T follicular helper cell (primary cell): ENCODE measurements around the gene USP49.

Experiments
- DNase-seq: peaks from one replicate; pipeline ENCODE4 v3.0.0-alpha.2; 2020; ENCODE audit warnings: low read depth

USP49 gene

GRCh38 chr6:41929924-41930323 is 34.7 kb upstream of the USP49 start:
- DNase-seq, result no peak

GRCh38 chr6:41927253-41927652 is 32.1 kb upstream of the USP49 start:
- no peak for DNase-seq

GRCh38 chr6:41922154-41922553 is 27.0 kb upstream of the USP49 start:
- DNase-seq, result no peak

GRCh38 chr6:41921712-41921998 is 26.5 kb upstream of the USP49 start:
- DNase-seq, result no peak

GRCh38 chr6:41920921-41921711 is 25.9 kb upstream of the USP49 start, which contains the start of the genes BYSL and MED20:
BYSL (plus strand) TSS chr6:41921499; CDS start chr6:41921563, 64 bp downstream.
MED20 (minus strand) TSS chr6:41921139; CDS start chr6:41921018, 121 bp downstream.
- peak; percentile 91 for DNase-seq

GRCh38 chr6:41917528-41917927 is 22.4 kb upstream of the USP49 start:
- no peak for DNase-seq

- DNase-seq, result no peak
These were observed 19.8 kb upstream of the USP49 start for GRCh38 chr6:41914869-41915530.

GRCh38 chr6:41914343-41914742 is 19.2 kb upstream of the USP49 start:
- DNase-seq, result no peak

GRCh38 chr6:41909727-41910126 is 14.6 kb upstream of the USP49 start:
- DNase-seq, result no peak

GRCh38 chr6:41901882-41902519 is 6.8 kb upstream of the USP49 start:
- DNase-seq, result peak; percentile 37

- no peak for DNase-seq
These were observed 5.7 kb upstream of the USP49 start for GRCh38 chr6:41900861-41901260.

- no peak for DNase-seq
These were observed 1.1 kb upstream of the USP49 start for GRCh38 chr6:41896281-41896680.

- no peak for DNase-seq
These were observed 542 bp downstream of the USP49 start for GRCh38 chr6:41894366-41895299.

GRCh38 chr6:41892921-41893564 is 2.1 kb downstream of the USP49 start:
- DNase-seq, result no peak

GRCh38 chr6:41887331-41887751 is 7.8 kb downstream of the USP49 start:
- DNase-seq, result no peak

GRCh38 chr6:41885930-41886329 is 9.2 kb downstream of the USP49 start:
- DNase-seq, result no peak

- DNase-seq, result no peak
These were observed 10.2 kb downstream of the USP49 start for GRCh38 chr6:41884957-41885356.

- DNase-seq, result no peak
These were observed 13.7 kb downstream of the USP49 start for GRCh38 chr6:41881506-41881905.

- DNase-seq, result no peak
These were observed 16.2 kb downstream of the USP49 start for GRCh38 chr6:41878961-41879405.

- DNase-seq, result no peak
These were observed 16.9 kb downstream of the USP49 start for GRCh38 chr6:41878246-41878645.

- DNase-seq, result no peak
These were observed 18.0 kb downstream of the USP49 start for GRCh38 chr6:41877051-41877680.
